Stimulated activated CD8-positive, alpha-beta memory T cell treated with anti-CD3 and anti-CD28 coated beads, Interleukin-4, amount 100 ng/mL, for 1 hour (primary cell): Measurements from ENCODE around the gene ARL8B.
"Not testable (repeated sequence)": the region's sequence is repeated elsewhere in the genome, so short reads cannot be mapped to it uniquely, and the experiment has no call there.

Experiments used
- DNase-seq, 2 donors: peaks; one replicate each; pipeline ENCODE4 v3.0.0-alpha.2; 2020; ENCODE audit warnings: low read depth in 2 of 2, low spot score in 1 of 2

Gene ARL8B

GRCh38 chr3:5122030-5122740 lies at the start of gene ARL8B:
ARL8B (plus strand) TSS chr3:5122292; CDS start chr3:5122466, 174 bp downstream.
- DNase-seq, result peak; percentile 71 to 81

GRCh38 chr3:5073374-5074085 lies 48.6 kb upstream of the ARL8B start:
- DNase-seq, result no peak

- no peak for DNase-seq
These were observed 43.9 kb upstream of the ARL8B start for GRCh38 chr3:5078151-5078550.

GRCh38 chr3:5079761-5080160 lies 42.3 kb upstream of the ARL8B start:
- DNase-seq, result no peak

- DNase-seq, result no peak
These were observed 41.1 kb upstream of the ARL8B start for GRCh38 chr3:5080779-5081550.

GRCh38 chr3:5081973-5082788 lies 39.9 kb upstream of the ARL8B start:
- DNase-seq, result not testable (repeated sequence)

- no peak for DNase-seq
These were observed 39.3 kb upstream of the ARL8B start for GRCh38 chr3:5082789-5083115.

GRCh38 chr3:5084224-5084623 lies 37.9 kb upstream of the ARL8B start:
- DNase-seq, result no peak

GRCh38 chr3:5086708-5087107 lies 35.4 kb upstream of the ARL8B start:
- no peak for DNase-seq

GRCh38 chr3:5087209-5087608 lies 34.9 kb upstream of the ARL8B start:
- no peak for DNase-seq

- DNase-seq, result no peak
These were observed 31.9 kb upstream of the ARL8B start for GRCh38 chr3:5090197-5090596.

GRCh38 chr3:5092018-5092417 lies 30.1 kb upstream of the ARL8B start:
- DNase-seq, result no peak

GRCh38 chr3:5093731-5094130 lies 28.4 kb upstream of the ARL8B start:
- DNase-seq, result no peak

- DNase-seq, result no peak
These were observed 26.2 kb upstream of the ARL8B start for GRCh38 chr3:5095886-5096285.

GRCh38 chr3:5096336-5097008 lies 25.6 kb upstream of the ARL8B start:
- no peak for DNase-seq

- no peak for DNase-seq
These were observed 23.7 kb upstream of the ARL8B start for GRCh38 chr3:5098346-5098745.

- DNase-seq, result no peak
These were observed 19.6 kb upstream of the ARL8B start for GRCh38 chr3:5102532-5102931.

GRCh38 chr3:5103743-5104142 lies 18.3 kb upstream of the ARL8B start:
- DNase-seq, result no peak

- DNase-seq, result no peak
These were observed 17.0 kb upstream of the ARL8B start for GRCh38 chr3:5105050-5105449.

- DNase-seq, result not testable (repeated sequence)
These were observed 15.7 kb upstream of the ARL8B start for GRCh38 chr3:5106371-5106770.

GRCh38 chr3:5106933-5107334 lies 15.2 kb upstream of the ARL8B start:
- DNase-seq, result not testable (repeated sequence)
